Endothelial cell of umbilical vein (primary cell): ENCODE measurements around the gene CD24. TPM values are rescaled to one million over a fixed set of nuclear protein-coding genes. Genes with fewer than 3 reads are reported as not detected.

Experiments
- BruUV-seq: library from RNA; stranded (reverse); fragments of 400-500 nt; replicated peaks from 2 replicates; lab custom pipeline; 2021; lab: Mats Ljungman, UMichigan
- CTCF ChIA-PET: fragments of 300-600, 350-600 bp; sonication (Branson Sonifier 250); formaldehyde crosslinking; loops from one replicate; lab custom pipeline; 2021; ENCODE audit warnings: antibody characterized with exemption, inconsistent platforms; lab: Charles Lee
- POLR2A ChIA-PET: fragments of 300-600, 350-600 bp; sonication (Branson Sonifier 250); formaldehyde crosslinking; loops from one replicate; lab custom pipeline; 2021; ENCODE audit warnings: antibody characterized with exemption, inconsistent platforms; lab: Charles Lee
- DNase-seq: peaks from one replicate; pipeline ENCODE4 v3.0.0-alpha.2; 2011; ENCODE audit warnings: low read depth, low spot score
- FAIRE-seq: peaks from 2 replicates; lab custom pipeline; 2011; peaks lifted over from hg19 to GRCh38; lab: Jason Lieb, UNC
- H2AFZ ChIP-seq: 2 replicates; pipeline ENCODE4 v1.6.0; 2012; ENCODE audit warnings: low read depth, low read length, control low read depth, inconsistent platforms
- H3K27ac ChIP-seq: 2 replicates; pipeline ENCODE4 v1.5.1; 2011; ENCODE audit warnings: low read depth, mild to moderate bottlenecking, control low read depth, low read length, moderate library complexity; ENCODE audit not compliant: insufficient read depth
- H3K27me3 ChIP-seq, 2 experiments: 2 replicates each; pipeline versions ENCODE4 v1.6.0 to v1.6.1; 2011; ENCODE audit warnings: low read length in 2 of 2, mixed read lengths in 1 of 2; ENCODE audit not compliant: control insufficient read depth in 2 of 2, insufficient read depth in 2 of 2
- H3K36me3 ChIP-seq, 2 experiments: 2 replicates in 1 of 2; 3 replicates in 1 of 2; pipeline ENCODE4 v1.5.1; 2011; ENCODE audit warnings: low read length in 2 of 2, mild to moderate bottlenecking in 1 of 2, moderate library complexity in 1 of 2; ENCODE audit not compliant: control insufficient read depth in 2 of 2, insufficient read depth in 2 of 2; ENCODE audit errors: extremely low read depth in 1 of 2
- H3K4me1 ChIP-seq: 3 replicates; pipeline ENCODE4 v1.5.1; 2011; ENCODE audit warnings: mild to moderate bottlenecking, low read length; ENCODE audit not compliant: control insufficient read depth, insufficient read depth; ENCODE audit errors: extremely low read depth
- H3K4me2 ChIP-seq: 2 replicates; pipeline ENCODE4 v1.6.1; 2011; ENCODE audit warnings: low read length, control low read depth, mixed read lengths; ENCODE audit not compliant: insufficient read depth
- H3K4me3 ChIP-seq, 3 experiments: fragments of 200-600 bp in 1 of 3; sonication (generic), shearing (Covaris generic) in 1 of 3; replicated peaks in 1 of 3; 2 replicates each; pipeline ENCODE4 v1.5.1; 2011 to 2016; ENCODE audit warnings: control low read depth in 3 of 3, low read length in 3 of 3, mild to moderate bottlenecking in 2 of 3, inconsistent platforms in 1 of 3, low read depth in 1 of 3, moderate library complexity in 1 of 3; ENCODE audit not compliant: insufficient read depth in 1 of 3
- H3K79me2 ChIP-seq: 2 replicates; pipeline ENCODE4 v1.6.0; 2012; ENCODE audit warnings: low read length, inconsistent platforms; ENCODE audit not compliant: control insufficient read depth, insufficient read depth
- H3K9ac ChIP-seq: replicated peaks from 2 replicates; pipeline ENCODE3; 2011; ENCODE audit warnings: low read length, control low read depth; ENCODE audit not compliant: insufficient read depth; ENCODE audit errors: extremely low read depth
- H3K9me1 ChIP-seq: replicated peaks from 3 replicates; pipeline ENCODE4 v1.6.0; 2011; ENCODE audit warnings: mild to moderate bottlenecking, low read length; ENCODE audit not compliant: control insufficient read depth, insufficient read depth; ENCODE audit errors: extremely low read depth
- H3K9me3 ChIP-seq: replicated peaks from 2 replicates; pipeline ENCODE4 v1.5.1; 2012; ENCODE audit warnings: low read length, inconsistent platforms; ENCODE audit not compliant: control insufficient read depth, insufficient read depth
- H4K20me1 ChIP-seq: replicated peaks from 2 replicates; pipeline ENCODE3; 2011; ENCODE audit warnings: mild to moderate bottlenecking, low read length; ENCODE audit not compliant: control insufficient read depth, insufficient read depth; ENCODE audit errors: extremely low read depth
- CTCF ChIP-seq, 2 donors: IDR thresholded peaks; 1 replicate in 1 of 2; 2 replicates in 1 of 2; pipeline ENCODE4 v1.5.1; 2011; ENCODE audit warnings: low read length in 2 of 2, mild to moderate bottlenecking in 2 of 2, moderate library complexity in 2 of 2, control low read depth in 1 of 2, inconsistent platforms in 1 of 2, low read depth in 1 of 2; ENCODE audit not compliant: insufficient read depth in 1 of 2; ENCODE audit errors: extremely low read depth in 1 of 2
- FOS ChIP-seq: IDR thresholded peaks from 2 replicates; pipeline ENCODE4 v1.6.1; 2011; ENCODE audit warnings: mild to moderate bottlenecking, low read length, moderate library complexity, borderline replicate concordance; ENCODE audit not compliant: insufficient read depth
- MYC ChIP-seq: IDR thresholded peaks from one replicate; pipeline ENCODE4 v1.6.1; 2011; ENCODE audit warnings: mild to moderate bottlenecking, low read depth, low read length
- dilution Hi-C: fragments of 300-500 bp; cut with MboI; formaldehyde crosslinking; loops from one replicate; pipeline ENCODE4 v1.15.0; 2019; ENCODE audit warnings: low sequenced_read_pairs; ENCODE audit not compliant: extremely low pct_ligation_motif_present
- intact Hi-C: fragments of 100-400 bp; cut with micrococcal nuclease; formaldehyde crosslinking; loops from one replicate; pipeline ENCODE4 v1.10.0; 2022
- polyA plus RNA-seq, 4 experiments: library from polyadenylated mRNA; depleted of rRNA in 3 of 4; stranded (reverse) in 3 of 4; unstranded in 1 of 4; fragments of >200 nt; gene quantifications; 2 replicates each; pipeline versions ENCODE4 v1.2.1 to v1.2.3, GENCODE V29; 2011 to 2012; ENCODE audit warnings: missing spikeins in 1 of 4
- total RNA-seq: library from RNA; stranded (reverse); gene quantifications from 2 replicates; pipeline ENCODE4 v1.2.3, GENCODE V29; 2021

The CD24 gene
- total and polyA plus RNA-seq, 2 donors (not counting 3 experiments of a cell fraction or from before 2014, with no cell fraction given): 2.5 to 10.2 TPM

DNA sequence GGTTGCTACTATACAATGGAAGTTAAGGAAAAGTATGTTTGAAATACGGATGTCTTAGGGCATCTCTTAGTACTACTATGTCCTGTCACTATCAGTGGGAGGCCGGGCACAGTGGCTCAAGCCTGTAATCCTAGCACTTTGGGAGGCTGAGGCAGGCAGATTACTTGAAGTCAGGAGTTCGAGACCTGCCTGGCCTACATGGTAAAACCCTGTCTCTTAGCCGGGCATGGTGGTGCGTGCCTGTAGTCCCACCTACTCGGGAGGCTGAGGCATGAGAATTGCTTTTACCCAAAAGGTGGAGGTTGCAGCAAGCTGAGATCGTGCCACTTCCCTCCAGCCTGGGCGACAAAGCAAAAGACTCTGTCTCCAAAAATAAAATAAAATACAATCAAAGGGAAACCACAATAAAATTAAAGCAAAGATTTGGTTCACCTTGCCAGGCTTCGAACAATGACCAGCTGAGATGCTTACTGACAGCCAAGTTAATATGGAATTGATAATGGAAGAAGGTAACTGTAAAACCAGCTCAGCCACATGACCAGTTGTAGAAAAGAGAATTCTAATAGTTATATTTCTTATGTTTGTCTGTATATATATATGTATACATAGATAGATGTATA, 6.5 kb downstream of the CD24 start:
- BruUV-seq: no TSS peak
- dilution Hi-C loops: no loop called here
- no peaks in the 10 kb centered on the region for H4K20me1 ChIP-seq
- no peaks in the 10 kb centered on the region for H3K9me3 ChIP-seq
- no peaks in the 10 kb centered on the region for H3K36me3 ChIP-seq
- H3K4me2 ChIP-seq: no peak overlapping the region
- FAIRE-seq: no peak
- no peak overlapping the region for H2AFZ ChIP-seq
- ChIA-PET CTCF (no interaction called here), POLR2A (no interaction called here)
- intact Hi-C loops: no loop called here
- H3K27ac ChIP-seq: no peak overlapping the region
- no peaks in the 10 kb centered on the region for H3K4me1 ChIP-seq
- no peaks in the 10 kb centered on the region for H3K79me2 ChIP-seq
- H3K4me3 ChIP-seq: no peak overlapping the region
- H3K9me1 ChIP-seq: no peaks in the 10 kb centered on the region
- DNase-seq: no peak
- no peak overlapping the region for H3K9ac ChIP-seq
- TF ChIP-seq MYC: no peak
- TF ChIP-seq FOS: no peak
- peaks cover 11 to 14% of the 10 kb centered on the region in 2 experiments for H3K27me3 ChIP-seq

DNA sequence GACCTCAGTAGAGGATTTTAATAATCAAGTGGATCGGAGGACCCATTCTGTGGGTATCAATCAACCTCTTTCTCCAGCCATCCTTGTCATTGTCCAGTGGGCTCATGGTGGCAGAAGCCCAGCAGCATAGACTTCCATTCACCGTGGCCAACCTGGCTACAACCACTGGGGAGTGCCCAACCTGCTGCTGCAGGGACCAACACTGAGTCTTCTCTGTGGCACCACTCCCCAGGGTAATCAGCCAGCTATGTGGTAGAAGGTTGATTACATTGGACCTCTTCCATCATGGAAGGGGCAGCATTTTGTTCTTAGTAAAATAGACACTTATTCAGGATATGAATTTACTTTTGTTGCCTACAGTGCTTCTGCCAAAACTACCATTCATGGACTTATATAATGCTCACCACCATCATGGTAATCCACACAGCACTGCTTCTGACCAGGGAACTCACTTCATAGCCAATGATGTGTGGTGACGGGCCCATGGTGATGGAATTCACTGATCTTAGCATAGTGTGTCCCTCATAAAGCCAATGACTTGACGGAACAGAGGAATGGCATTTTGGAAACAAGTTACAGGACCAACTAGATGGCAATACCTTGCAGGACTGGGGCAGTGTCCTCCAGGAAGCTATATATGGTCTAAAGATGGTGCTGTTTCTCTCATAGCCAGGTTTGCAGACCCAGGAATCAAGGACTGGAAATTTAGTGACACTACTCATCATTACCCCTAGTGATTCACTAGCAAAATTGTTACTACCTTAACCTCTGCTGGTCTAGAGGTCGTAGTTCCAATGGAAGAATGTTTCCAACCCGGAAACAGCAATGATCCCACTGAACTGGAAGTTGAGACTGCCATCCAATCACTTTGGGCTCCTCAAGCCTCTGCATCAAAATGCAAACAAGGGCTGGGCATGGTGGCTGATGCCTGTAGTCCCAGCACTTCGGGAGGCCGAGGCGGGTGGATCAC, 7.6 kb downstream of the CD24 start:
- no peak for DNase-seq
- Histone ChIP-seq H3K27me3 (peaks cover 1 to 3% of the 10 kb centered on the region in 2 experiments), H3K9me1 (no peaks in the 10 kb centered on the region), H3K36me3 (no peaks in the 10 kb centered on the region), H2AFZ (no peak overlapping the region), H3K4me3 (no peak overlapping the region), H3K79me2 (no peaks in the 10 kb centered on the region), H4K20me1 (no peaks in the 10 kb centered on the region), H3K9ac (no peak overlapping the region), H3K27ac (no peak overlapping the region), H3K4me1 (no peaks in the 10 kb centered on the region), H3K4me2 (no peak overlapping the region), H3K9me3 (no peaks in the 10 kb centered on the region)
- no peak for FAIRE-seq
- no peak for TF ChIP-seq CTCF (IDR thresholded peaks at IDR 0.05; ENCODE audit: extremely low read depth in 1 of 2, insufficient read depth in 1 of 2, low read depth in 1 of 2, low read length in 2 of 2)
- TF ChIP-seq MYC: no peak
- intact Hi-C loops: no loop called here
- BruUV-seq: no TSS peak
- ChIA-PET CTCF (interaction anchor here (1.6 kb wide), 1 partner anchor 12 kb away, joined by 3 read pairs; no protein-coding TSS in a partner anchor), POLR2A (no interaction called here)
- dilution Hi-C loops: no loop called here
